ENCODE measurements around the gene GOSR1.
"Not testable (repeated sequence)": the region's sequence is repeated elsewhere in the genome, so short reads cannot be mapped to it uniquely, and the experiment has no call there.

Gene GOSR1

DNA sequence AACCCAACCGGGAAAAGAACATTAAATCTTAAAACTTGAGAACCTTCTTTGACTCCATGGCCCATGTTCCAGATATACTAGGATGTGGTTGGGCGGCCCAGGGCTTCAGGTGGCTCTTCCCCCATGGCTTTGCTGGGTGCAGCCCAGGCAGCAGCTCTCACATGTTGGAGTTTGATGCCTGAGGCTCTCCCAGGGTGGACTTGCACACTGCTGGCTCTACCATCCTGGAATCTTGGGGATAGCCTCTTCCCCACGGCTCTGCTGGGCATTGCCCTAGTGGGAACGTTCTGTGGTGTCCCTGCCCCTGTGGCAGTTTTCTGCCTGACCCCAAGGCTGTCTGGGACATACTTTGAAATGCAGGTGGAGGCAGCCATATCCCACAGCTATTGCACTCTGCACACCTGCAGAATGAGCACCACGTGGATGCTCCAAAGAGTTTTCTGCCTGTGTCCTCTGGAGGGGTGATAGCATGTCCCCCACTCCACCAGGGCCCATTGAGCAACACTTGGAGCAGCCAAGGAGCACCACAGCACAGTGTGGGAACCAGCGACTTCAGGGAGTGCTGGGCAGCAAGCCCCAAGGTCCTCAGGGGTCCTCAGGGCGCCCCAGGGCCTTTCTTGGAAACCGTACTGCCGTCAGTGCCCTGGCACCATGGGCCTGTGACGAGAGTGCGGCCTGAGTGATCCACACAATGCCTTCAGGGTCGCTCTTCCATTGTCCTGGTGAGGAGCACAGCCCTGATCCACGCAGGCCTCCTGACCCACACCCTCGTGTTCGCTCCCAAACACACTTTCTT lies 70.8 kb downstream of the GOSR1 start:
- ATAC-seq (no peak), DNase-seq (no peak)

DNA sequence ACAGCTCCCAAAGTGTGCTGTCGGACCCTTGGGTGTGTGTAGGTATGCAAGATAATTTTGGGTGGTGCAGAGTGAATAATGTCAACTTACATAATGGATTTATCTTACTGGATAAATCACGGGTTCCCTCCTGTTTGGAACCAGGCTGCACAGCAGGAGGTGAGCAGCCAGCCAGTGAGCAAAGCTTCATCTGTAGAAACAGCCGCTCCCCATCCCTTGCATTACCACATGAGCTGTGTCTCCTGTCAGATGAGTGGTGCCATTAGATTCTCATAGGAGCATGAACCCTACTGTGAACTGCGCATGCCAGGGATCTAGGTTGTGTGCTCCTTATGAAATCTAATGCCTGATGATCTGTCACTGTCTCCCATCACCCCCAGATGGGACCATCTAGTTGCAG lies 72.0 kb downstream of the GOSR1 start:
- not testable (repeated sequence) for ATAC-seq, DNase-seq

DNA sequence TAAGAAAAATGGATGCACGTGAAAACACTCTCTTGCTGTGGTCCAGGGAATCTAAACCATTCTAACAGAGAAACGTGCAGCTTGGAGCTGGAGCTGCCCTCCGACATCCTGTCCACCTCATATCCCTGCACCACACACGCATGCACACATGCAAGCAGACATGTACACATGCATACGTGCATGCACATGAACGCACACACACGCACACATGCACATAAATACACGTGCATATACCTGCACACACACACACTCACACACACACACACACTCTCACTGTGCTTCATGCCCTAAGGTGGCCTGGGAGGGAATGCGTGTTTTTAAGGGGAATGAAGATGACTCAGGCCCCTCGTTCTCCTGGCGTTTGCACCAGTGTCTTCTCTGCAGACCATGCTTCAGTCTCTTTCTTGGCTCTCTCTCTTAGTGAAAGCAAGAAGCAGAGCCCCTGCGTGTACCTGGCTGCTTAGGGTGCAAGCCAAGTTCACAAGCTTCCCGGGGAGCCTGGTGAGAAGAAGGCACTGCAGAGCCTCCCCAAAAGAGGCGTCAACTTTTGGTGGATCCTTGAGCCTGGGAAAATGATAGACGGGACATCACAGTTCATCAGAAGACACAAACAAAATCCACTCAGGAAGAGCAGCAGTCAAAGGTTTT lies 72.8 kb downstream of the GOSR1 start:
- DNase-seq (no peak), ATAC-seq (no peak)

DNA sequence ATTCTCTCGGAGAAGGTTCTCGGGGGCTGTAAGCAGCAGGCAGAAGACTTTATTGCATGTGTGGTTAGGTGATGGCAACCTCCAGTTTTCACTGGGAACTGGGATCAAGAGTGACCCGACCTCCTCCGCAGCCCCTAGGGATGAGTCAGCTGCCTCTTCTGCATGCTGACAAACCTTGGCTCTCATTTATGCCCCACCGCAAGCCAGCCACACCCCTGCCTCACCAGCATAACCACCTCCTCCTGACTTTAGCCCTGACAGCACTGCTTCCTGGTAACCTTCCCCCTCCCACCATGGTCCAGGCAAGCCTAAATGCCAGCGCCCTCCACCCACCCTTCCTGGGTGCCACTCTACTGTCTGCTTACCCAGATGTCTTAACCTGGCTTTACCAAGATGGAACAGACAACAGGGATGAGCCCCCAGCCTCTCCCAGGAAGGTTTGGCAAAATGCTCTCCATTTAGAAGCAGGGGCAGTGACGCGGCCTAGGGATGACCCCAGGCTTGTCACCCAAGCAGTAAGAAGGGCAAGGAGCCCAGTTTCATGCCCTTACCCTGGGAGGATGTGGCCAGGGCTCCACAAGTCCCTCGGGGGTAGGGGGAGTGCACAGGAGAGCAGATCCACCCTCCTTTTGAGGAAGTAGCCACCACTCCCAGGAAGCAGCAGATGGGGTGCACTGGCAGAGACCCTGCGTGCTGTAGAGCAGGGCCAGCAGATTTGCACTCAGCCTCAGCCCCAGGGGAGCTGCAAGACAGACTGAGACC lies 73.5 kb downstream of the GOSR1 start:
- ATAC-seq (no peak), DNase-seq (no peak)

DNA sequence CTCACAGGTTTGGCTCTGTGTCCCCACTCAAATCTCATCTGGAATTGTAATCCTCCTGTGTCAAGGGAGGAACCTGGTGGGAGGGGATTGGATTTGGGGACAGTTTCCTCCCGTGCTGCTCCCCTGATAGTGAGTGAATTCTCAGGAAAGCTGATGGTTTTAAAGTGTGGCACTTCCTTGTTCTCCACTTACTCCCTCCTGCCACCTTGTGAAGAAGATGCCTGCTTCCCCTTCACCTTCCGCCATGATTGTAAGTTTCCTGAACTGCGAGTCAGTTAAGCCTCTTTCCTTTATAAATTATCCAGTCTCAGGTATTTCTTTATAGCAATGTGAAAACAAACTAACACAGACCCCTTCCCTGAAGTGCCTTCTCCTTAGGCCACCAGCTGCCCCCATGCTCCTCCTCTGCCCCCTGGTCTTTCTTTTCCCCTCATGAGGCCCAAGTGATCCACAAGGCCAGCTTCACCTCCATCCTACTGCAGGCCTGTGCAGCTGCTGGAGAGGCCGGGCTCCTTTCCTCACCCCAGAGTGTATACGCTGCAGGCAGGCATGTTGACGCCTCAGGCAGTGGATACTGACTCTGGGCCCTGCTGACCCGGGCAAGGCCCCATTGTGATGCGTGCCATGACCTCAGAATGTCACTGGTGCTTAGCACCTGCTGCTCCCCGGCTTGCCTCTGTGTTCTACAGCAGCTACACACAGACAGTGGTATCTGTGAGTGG lies 74.2 kb downstream of the GOSR1 start:
- not testable (repeated sequence) for DNase-seq, ATAC-seq

DNA sequence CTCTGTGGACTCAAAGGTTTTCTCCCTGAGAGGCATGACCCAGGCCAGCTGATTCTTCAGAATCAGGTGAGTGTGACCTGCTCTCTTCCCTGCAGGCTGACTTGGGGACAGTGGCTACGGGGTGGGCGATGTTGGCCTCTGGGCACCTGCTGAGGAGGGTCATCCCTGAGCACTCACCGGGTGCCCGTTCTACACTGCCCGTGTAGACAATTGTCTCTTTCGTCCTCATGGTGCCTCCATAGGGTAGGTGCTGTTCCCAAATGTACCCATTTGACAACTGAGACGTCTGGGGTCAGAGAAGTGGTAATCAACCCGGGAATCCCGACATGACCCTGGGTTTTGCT lies 74.8 kb downstream of the GOSR1 start:
- ATAC-seq: no peak
- no peak for DNase-seq

DNA sequence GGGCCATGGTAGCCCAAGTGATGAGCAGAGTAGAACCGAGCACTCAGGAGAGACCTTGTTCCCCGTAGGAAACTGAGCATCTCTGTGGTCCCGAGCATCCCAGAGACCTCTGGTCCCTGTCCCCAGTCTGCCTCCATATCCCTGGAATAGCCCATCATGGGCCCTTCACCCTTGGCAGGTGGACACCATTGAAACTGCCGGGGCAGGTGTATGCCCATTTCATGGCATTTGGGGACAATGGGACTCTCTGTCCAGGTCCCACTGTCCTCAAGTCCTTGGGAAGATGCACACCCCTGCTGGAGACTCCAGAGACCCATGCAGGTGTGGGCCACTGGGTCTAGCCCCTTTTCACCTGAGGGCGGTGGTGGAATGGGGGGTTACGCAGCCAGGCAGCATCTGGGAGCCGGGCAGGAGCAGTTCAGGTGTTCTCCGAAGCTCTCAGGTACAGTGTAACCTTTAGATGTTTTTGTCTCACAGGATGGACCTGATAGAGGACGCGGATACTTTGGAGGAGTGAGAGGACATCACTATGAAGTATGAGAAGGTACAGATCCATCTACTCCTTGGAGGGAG lies 75.9 kb downstream of the GOSR1 start:
- no peak for ATAC-seq

DNA sequence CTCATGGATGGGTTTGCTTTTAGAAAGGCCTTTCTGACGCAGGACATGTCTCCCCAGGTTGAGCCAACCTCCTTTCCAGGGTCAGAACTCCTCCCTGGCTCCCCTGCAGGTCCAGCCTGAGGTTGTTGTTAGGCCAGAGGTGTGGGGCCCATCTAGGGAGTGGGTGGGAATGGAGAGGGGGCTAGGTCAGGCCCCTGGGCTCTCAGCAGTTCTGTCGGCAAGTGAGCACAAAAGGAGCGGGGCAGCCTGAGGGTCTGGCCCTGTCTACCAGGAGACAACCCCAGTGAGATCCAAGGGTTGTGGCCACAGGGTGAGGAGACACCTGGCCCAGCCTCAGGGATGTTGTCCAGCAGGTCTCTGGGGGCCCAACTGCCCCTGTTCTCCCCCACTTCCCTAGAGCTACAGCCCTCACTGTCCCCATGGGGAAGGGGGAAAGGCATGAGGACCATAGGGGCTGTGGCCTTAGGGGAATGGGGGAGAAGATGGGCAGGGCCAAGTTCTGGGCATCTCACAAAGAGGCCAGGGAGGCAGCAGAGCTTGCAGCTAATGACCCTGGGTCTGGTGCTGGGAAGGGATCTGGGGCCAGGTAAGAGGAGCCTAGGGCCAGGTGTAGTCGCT lies 76.7 kb downstream of the GOSR1 start:
- not testable (repeated sequence) for ATAC-seq, DNase-seq

More for the DNA sequence above, 75.9 kb downstream of the GOSR1 start:
- DNase-seq: no peak

DNA sequence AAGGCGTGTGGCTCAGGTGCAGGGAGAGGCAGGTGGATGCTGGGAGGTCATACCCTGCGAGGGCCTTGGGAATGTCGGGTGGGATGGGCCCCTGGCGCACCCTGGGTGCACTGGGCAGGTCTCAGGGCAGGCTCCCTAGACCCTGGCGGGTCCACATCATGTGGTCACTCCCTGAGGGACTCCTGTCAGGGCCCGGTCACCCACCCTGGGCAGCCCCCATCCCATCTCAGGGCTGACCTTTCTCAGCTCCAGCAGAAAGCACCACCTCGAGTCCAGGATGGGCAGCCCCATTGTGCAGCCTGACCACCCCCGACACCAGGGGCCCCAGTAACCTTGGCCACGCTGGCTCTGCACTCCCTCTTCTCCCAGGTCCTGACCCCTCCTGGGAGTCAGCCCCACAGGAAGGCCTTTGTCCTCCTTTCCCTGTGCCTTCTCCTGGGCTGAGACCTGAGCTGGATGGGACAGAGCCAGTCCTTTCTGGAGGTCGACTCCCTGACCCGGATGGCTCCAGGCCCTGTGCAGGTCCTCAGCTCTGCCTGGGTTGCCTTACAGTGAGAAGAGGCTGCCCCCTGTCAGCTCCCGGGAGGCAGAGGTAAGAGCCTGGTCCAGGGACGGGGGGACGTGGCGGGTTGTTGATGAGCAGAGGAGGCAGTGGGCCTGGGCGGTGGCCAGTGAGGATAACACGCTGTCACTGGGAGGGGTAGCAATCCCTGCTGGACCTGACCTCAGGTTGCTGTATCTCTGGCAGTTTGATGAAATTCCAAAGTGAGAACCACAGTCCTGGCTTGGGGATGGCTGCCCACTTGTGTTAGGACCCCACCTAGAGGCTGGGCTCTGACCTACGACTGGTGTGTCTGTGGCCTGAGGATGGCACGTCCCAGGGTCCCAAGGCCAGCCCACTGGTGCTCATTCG lies 77.9 kb downstream of the GOSR1 start:
- DNase-seq (no peak), ATAC-seq (no peak)

DNA sequence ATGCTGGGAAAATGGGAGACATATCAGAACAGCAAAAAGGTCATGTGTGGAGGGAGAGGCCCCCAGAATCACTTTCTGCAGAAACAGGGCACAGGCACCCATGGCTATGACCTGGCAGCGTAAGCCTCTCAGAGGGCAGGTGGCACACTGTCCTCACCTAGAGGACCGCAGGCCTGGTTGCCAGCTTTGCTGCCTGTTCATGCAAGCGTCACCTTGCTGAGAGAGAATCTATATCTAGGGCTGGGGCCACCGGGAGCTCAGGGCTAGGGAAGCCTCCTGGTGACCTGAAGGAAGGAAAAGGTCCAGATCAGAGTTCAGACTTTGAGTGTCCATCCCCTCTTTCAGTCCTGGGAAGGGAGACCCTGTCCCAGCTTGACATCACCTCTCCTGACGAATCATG lies 78.7 kb downstream of the GOSR1 start:
- ATAC-seq (no peak), DNase-seq (no peak)

DNA sequence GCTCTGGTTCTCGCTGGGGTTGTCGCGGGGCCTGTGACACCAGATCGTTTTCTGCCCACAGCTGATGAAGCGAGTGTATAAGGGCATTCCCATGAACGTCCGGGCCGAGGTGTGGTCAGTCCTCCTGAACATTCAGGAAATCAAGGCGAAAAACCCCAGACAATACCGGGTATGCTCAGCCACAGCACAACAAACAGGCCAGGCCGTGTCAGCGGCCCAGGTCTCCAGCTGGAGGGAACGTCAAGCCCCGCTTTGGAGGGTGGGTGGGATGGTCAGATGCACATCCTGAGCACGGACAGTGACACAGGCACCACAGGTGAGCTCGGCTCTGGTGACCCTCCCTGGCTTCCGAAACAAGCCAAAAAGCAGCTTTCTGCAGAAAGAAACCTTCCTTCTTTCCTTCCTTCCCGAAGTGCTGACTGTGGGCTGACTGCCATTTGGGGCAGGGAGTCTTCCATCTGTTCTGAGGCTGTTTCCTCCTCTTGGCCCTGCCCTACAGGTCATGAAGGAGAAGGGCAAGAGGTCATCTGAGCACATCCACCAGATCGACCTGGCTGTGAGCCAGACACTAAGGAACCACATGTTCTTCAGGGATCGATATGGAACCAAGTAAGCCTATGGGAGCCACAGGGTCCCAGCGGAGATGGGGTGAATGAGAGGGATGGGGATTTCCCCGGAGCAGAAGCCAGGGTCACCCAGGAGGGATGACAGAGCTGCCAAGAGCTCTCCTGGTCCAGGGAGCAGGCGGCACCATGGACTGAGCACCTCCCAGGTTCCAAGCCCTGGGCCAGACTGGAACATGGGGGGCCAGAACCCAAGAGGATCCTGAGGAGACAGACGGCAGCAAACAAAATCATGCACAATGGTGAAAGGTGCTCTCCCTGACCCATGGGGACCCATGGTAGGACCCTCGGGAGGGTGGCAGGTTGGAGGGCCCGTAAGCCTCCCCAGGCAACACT lies 79.4 kb downstream of the GOSR1 start:
- ATAC-seq: no peak
- no peak for DNase-seq

DNA sequence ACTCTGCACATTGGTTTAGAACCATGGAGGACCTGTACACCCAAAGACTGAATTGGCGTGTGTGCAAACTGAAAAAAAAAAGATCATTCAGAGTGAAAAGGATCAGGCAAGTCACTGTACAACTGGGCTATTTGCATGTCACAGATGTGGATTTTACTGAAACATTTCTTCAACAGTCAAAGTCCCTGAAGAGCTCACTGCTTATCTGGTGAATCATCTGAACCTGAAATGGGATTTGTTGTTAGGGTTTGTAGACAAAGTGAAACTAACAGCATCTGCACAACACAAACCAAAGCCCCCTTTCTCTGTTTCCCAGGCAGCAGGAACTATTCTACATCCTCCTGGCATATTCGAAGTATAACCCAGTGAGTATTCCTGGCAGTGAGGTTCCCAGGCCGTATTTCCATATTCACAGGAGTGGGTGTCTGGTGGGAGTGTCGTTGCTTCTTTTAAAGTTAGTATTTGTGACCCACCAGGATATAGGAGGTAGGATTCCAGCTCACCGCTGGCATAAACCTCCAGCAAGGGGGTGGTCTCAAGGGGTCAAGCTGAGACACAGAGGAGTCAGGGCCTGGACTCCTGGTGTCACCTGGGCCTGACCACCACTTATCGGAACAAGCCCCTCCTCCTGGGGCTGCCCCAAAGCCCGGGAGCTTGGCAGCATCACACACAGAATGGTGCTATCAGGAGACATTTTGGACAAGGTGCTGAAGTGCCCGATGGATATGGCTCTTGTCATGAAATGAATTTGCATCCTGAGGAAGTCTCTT lies 80.9 kb downstream of the GOSR1 start:
- no peak for ATAC-seq

DNA sequence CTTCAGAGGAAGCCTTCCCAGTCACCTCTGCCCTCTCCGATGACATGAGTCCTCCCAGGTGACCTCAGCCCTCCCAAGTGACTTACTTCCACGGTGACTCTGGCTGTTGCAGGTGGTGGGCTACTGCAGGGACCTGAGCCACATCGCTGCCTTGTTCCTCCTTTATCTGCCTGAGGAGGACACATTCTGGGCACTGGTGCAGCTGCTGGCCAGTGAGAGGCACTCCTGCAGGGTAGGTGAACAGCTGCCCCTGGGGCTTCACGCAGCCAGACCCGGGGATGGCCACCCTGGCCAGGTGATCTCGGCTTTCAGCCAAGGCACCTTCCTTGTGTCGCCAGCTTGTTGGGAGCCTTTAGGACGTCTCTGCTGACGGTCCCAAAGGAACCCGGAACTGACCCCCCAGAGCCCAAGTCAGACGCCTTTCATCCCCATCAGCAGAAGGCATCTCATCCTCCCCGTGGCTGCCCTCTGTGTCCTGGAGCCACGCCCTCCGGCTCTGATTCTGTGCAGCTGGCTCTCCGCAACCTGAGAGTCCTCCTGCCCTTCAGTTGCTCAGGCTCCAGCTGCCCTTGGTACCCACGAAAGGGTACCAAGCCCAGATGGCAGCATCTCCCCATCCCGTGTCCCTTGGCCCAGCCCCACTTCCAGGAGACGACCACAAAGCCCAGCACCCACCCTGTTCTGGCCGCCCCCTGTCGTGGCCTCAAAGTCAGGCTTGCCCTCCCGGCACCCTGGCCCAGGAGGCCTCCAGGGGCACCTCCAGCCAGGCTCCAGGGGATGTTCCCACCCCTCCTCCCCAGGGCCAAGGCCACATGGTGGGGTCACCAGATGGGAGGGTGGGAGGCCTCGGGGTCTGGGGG lies 81.7 kb downstream of the GOSR1 start:
- no peak for DNase-seq
- no peak for ATAC-seq

More for the DNA sequence above, 80.9 kb downstream of the GOSR1 start:
- DNase-seq: no peak

DNA sequence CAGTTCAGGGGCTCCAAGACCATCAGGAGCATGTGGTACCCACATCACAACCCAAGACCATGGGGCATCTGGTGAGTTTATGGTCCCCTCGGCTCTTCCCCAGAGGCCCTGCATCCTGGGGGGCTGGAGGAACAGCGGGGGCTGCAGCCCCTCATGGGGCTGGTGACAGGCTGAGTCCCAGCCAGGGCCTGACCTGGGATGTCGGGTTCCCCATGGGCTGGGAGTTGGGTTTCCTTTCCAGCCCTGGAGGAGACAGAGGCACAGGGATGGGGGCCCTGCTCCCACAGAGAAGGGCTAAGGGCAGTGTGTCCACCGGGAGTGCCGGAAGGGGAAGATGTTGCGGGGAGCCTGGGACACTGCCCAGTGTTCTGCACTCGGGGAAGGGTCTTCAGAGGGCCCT lies 82.4 kb downstream of the GOSR1 start:
- DNase-seq (no peak), ATAC-seq (no peak)

DNA sequence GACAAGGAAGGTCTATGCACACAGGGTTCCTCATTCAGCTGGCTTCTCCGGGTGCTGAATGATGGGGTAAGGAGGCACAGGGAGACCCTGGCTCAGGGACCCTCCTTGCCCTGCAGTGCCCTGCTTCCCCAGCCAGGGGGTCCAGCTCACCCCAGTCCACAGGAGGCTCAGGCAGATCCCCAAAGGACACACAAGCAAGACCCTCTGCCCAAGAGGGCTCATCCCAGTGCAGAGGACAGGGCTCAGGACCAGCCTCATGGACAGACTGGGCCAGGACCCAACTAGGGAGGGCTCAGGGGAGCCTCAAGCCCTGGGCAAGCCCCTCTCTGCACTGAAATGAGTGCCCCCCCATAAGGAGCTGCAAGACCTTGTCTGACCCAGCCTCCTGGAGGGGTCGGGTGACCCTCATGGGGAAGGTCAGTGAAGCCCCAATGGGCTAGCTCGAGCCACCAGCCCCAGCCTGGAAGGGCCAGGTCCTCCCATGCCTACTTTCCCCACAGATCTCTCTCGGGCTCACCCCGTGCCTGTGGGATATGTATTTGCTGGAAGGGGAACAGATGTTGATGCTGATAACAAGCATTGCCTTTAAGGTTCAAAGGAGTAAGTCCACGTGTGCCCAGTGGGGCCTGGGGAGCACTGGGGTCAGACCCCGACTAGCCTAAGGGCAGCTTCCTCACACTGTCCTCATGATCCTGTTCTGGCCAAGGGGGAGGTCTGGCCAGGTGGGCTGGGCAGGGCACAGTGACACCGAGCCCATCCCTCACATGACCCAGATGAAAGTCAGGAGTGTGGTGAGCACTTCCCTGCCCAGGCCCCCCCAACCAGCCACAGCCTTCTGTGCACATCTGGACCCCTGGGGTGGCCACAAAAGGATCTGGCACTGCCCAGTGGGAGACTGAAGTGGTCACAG lies 83.2 kb downstream of the GOSR1 start:
- ATAC-seq, DNase-seq: not testable (repeated sequence)

DNA sequence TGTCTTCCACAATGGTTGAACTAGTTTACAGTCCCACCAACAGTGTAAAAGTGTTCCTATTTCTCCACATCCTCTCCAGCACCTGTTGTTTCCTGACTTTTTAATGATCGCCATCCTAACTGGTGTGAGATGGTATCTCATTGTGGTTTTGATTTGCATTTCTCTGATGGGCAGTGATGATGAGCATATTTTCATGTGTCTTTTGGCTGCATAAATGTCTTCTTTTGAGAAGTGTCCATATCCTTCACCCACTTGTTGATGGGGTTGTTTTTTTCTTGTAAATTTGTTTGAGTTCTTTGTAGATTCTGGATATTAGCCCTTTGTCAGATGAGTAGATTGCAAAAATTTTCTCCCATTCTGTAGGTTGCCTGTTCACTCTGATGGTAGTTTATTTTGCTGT lies 84.6 kb downstream of the GOSR1 start:
- DNase-seq, ATAC-seq: not testable (repeated sequence)
